Suprapubic skin (tissue), 4 donors: ENCODE measurements around the gene STEAP1B.

Experiments
- POLR2A ChIP-seq, 2 donors: fragments of 450-650 bp; IDR thresholded peaks; one replicate each; pipeline ENCODE4 v1.6.1; 2017; ENCODE audit warnings: antibody characterized with exemption in 2 of 2, mild to moderate bottlenecking in 2 of 2, moderate library complexity in 2 of 2
- POLR2AphosphoS5 ChIP-seq, 3 donors: sonication (generic); formaldehyde crosslinking; IDR thresholded peaks; one replicate each; pipeline ENCODE4 v1.6.1; 2017; ENCODE audit warnings: antibody characterized with exemption in 3 of 3
- TF ChIP-seq, protein P1 (sequence below), 2 donors: fragments of 200-600 bp in 1 of 2; fragments of 450-650 bp in 1 of 2; sonication (generic) in 1 of 2; IDR thresholded peaks; one replicate each; pipeline ENCODE4 v1.5.1; 2016 to 2019; ENCODE audit warnings: antibody characterized with exemption in 2 of 2, mild to moderate bottlenecking in 1 of 2, moderate library complexity in 1 of 2

DNA sequence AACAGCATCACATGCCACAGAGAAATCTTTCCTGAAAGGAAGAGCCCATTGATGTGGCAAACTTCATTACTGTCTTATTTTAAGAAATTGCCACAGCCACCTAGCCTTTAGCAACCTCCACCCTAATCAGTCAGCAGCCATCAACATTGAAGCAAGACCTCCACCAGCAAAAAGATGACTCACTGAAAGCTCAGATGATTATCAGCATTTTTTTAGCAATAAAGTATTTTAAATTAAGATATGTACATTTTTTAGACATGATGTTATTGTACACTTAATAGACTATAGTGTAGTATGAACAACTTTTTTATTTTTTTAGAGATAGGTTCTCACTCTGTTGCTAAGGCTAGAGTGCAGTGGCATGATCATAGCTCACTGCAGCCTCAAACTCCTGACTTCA lies 14.8 kb downstream of the STEAP1B start:
- TF ChIP-seq, protein P1, sequence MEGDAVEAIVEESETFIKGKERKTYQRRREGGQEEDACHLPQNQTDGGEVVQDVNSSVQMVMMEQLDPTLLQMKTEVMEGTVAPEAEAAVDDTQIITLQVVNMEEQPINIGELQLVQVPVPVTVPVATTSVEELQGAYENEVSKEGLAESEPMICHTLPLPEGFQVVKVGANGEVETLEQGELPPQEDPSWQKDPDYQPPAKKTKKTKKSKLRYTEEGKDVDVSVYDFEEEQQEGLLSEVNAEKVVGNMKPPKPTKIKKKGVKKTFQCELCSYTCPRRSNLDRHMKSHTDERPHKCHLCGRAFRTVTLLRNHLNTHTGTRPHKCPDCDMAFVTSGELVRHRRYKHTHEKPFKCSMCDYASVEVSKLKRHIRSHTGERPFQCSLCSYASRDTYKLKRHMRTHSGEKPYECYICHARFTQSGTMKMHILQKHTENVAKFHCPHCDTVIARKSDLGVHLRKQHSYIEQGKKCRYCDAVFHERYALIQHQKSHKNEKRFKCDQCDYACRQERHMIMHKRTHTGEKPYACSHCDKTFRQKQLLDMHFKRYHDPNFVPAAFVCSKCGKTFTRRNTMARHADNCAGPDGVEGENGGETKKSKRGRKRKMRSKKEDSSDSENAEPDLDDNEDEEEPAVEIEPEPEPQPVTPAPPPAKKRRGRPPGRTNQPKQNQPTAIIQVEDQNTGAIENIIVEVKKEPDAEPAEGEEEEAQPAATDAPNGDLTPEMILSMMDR (IDR thresholded peaks at IDR 0.05), result no peak
- no peak for TF ChIP-seq POLR2A (IDR thresholded peaks at IDR 0.05)
- TF ChIP-seq POLR2AphosphoS5 (IDR thresholded peaks at IDR 0.05), result no peak
